Endothelial cell of umbilical vein (primary cell): ENCODE results near the gene CTU1.

Source experiments
- CTCF ChIP-seq, 2 donors: IDR thresholded peaks; 1 replicate in 1 of 2; 2 replicates in 1 of 2; pipeline ENCODE4 v1.5.1; 2011; ENCODE audit warnings: low read length in 2 of 2, mild to moderate bottlenecking in 2 of 2, moderate library complexity in 2 of 2, control low read depth in 1 of 2, inconsistent platforms in 1 of 2, low read depth in 1 of 2; ENCODE audit not compliant: insufficient read depth in 1 of 2; ENCODE audit errors: extremely low read depth in 1 of 2
- EZH2 ChIP-seq: IDR thresholded peaks from 2 replicates; pipeline ENCODE4 v1.6.1; 2012; ENCODE audit warnings: borderline replicate concordance, low read depth, mild to moderate bottlenecking, moderate library complexity, low read length, inconsistent platforms; ENCODE audit not compliant: severe bottlenecking
- MAX ChIP-seq: IDR thresholded peaks from 2 replicates; pipeline ENCODE4 v1.6.1; 2011; ENCODE audit not compliant: insufficient read depth, insufficient read length
- MYC ChIP-seq: IDR thresholded peaks from one replicate; pipeline ENCODE4 v1.6.1; 2011; ENCODE audit warnings: mild to moderate bottlenecking, low read depth, low read length
- POLR2A ChIP-seq: IDR thresholded peaks from 2 replicates; pipeline ENCODE4 v1.6.1; 2012; ENCODE audit warnings: low read depth, mild to moderate bottlenecking, control low read depth, low read length
- POLR2AphosphoS5 ChIP-seq: IDR thresholded peaks from 2 replicates; pipeline ENCODE4 v1.6.1; 2012; ENCODE audit warnings: low read depth, mild to moderate bottlenecking, control low read depth, low read length, moderate library complexity; ENCODE audit not compliant: insufficient read depth

GRCh38 chr19:51100601-51101000, 7.6 kb downstream of the CTU1 start:
- TF ChIP-seq CTCF (IDR thresholded peaks at IDR 0.05; ENCODE audit: extremely low read depth in 1 of 2, insufficient read depth in 1 of 2, low read depth in 1 of 2, low read length in 2 of 2) (no peak), POLR2AphosphoS5 (no peak), EZH2 (no peak), POLR2A (no peak), MYC (no peak), MAX (no peak)
